ENCODE measurements around the gene NDUFV1.
"Not testable (repeated sequence)": the region's sequence is repeated elsewhere in the genome, so short reads cannot be mapped to it uniquely, and the experiment has no call there.

Gene NDUFV1

DNA sequence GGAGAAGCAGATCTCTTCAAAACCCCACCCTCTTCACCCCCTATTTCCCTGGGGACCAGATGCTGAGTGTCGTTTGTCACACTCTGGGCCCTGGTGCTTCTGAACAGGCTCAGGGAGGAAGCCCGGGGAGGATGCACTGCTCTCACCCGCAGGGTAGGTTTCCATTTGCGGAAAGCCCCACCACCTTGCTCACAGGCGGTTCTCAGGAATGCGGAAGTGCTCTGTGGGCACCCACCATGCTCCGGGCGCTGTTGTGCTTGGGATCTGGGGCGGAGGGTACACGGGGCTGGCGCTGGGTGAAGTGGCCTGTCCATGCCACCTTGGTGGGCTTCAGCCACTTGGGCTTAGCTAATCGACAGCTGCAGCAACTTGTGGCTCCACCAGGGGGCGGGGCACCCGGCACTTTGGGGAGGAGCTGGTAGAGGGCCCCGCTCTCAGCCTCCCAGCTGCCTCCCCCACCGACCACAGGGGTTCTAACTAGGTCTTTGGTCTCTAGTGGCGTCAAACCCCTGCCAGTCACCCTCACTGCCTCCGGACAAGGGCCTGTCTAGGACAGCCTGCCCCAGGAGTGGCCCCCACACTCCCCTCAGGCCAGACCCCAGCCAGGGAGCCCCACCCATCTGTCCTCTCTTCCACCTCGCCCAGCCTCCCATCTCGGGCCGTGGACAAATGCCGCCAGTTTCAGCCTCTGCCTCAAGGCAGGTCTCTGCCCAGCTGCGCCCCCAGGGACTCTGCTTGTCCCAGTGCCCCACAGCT, 7.4 kb downstream of the NDUFV1 start:
- H3K36me3 ChIP-seq (ENCODE audit: insufficient read depth, low read length), result peaks cover 25% of the 10 kb centered on the region
- H3K4me1 ChIP-seq (ENCODE audit: insufficient read depth, low read length), result peaks cover 13% of the 10 kb centered on the region
- no peaks in the 10 kb centered on the region for H3K9me3 ChIP-seq (ENCODE audit: low read length)
- peaks cover 0 to 16% of the 10 kb centered on the region in 2 donors for H3K27me3 ChIP-seq (ENCODE audit: control insufficient read depth in 1 of 2, insufficient read depth in 2 of 2, low read length in 2 of 2)
- peak overlapping the region; percentile 21 for H3K9ac ChIP-seq (ENCODE audit: low read length)
- peak overlapping the region; percentile 27 to 56 for H3K4me3 ChIP-seq (ENCODE audit: low read depth in 1 of 2, low read length in 2 of 2)
- no peak overlapping the region for H3K27ac ChIP-seq (ENCODE audit: low read depth, low read length)

DNA sequence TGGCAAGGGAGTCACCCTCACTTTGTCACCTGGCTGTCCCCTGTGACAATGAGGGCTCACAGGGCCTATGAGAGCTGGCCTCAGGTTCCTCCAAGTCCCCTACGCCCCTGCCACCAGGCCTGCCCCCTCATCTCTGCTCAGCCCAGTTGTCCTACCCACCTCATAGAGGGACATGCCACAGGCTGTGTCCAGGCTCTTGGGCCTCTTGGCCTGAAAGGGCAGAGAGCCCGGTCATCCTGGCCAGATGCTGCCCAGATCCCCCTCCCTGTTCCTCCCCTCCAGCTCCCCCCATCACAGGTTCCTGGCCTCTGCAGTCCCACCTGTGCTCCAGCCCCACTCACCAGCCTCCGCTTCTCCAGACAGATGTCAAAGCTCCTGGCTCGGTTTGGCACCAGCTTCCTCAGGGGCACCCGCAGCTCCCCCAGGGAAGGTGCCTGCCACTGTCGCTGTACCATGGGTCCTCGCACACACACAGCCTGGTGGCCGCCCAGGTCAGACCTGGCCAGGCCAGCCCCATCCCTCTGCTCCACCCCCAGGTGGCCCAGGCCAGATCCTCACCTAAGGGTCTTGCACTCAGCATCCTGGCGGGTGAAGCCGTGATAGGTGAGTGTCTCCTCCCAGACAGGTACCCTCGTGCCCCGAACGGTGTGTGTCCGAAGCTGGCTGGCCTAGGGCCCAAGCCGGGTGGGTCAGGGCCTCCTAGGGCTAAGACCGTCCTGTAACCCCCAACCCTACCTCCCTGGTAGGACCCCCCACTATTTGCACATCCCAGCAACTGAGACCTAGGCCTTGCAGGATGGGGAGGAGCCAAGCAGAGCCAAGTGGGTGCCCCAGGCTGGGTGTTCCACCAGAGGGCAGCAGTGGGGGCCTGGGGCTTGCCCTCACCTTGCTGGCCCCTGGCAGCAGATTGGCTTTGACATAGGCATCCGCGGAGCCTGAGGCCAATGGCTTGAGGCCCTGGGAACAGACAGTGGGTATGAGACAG, 8.3 kb downstream of the NDUFV1 start:
- H3K9ac ChIP-seq (ENCODE audit: low read length), result no peak overlapping the region
- H3K27ac ChIP-seq (ENCODE audit: low read depth, low read length), result no peak overlapping the region
- peaks cover 0 to 16% of the 10 kb centered on the region in 2 donors for H3K27me3 ChIP-seq (ENCODE audit: control insufficient read depth in 1 of 2, insufficient read depth in 2 of 2, low read length in 2 of 2)
- H3K36me3 ChIP-seq (ENCODE audit: insufficient read depth, low read length), result peaks cover 21% of the 10 kb centered on the region
- no peaks in the 10 kb centered on the region for H3K9me3 ChIP-seq (ENCODE audit: low read length)
- H3K4me1 ChIP-seq (ENCODE audit: insufficient read depth, low read length), result peaks cover 13% of the 10 kb centered on the region
- peak overlapping the region in 1 of 2 donors; percentile 27 for H3K4me3 ChIP-seq (ENCODE audit: low read depth in 1 of 2, low read length in 2 of 2)

DNA sequence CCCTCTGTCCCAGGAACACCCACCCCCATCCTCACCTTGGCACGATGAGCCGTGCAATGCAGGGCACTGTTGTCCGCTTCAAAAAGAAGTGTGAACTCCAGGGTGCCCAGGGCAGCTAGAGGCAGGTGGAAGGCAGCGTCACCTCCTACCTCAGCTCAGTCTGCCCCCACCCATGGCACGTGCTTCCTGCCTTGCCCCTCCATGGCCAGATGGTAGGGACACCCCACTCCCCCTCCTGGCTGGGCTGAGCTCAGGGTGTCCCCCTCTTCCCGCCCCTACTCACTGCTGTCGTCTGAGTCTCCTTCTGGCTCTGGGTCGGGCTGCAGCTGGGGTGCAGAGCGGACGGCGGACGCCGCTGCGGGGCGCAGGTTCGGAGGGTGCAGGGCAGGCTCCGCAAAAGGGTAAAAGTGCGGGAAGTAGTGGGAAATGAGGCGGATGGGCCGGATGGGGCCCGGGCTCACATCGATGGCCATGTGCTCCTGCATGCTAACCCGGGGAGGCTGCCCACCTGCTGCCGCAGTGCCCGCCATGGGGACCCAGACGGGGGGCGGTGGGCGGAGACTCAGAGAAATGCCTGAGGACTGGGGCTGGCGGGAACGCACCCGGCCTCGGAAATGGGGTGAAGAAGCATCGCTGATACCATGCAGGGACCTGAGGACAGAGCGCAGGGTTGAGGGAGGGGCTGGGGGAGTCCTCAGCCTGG, 9.1 kb downstream of the NDUFV1 start:
- H3K27ac ChIP-seq (ENCODE audit: low read depth, low read length), result no peak overlapping the region
- H3K4me1 ChIP-seq (ENCODE audit: insufficient read depth, low read length), result peaks cover 13% of the 10 kb centered on the region
- no peaks in the 10 kb centered on the region for H3K9me3 ChIP-seq (ENCODE audit: low read length)
- H3K9ac ChIP-seq (ENCODE audit: low read length), result no peak overlapping the region
- peaks cover 12% of the 10 kb centered on the region for H3K36me3 ChIP-seq (ENCODE audit: insufficient read depth, low read length)
- H3K4me3 ChIP-seq (ENCODE audit: low read depth in 1 of 2, low read length in 2 of 2), result no peak overlapping the region
- H3K27me3 ChIP-seq (ENCODE audit: control insufficient read depth in 1 of 2, insufficient read depth in 2 of 2, low read length in 2 of 2), result peaks cover 0 to 16% of the 10 kb centered on the region in 2 donors

DNA sequence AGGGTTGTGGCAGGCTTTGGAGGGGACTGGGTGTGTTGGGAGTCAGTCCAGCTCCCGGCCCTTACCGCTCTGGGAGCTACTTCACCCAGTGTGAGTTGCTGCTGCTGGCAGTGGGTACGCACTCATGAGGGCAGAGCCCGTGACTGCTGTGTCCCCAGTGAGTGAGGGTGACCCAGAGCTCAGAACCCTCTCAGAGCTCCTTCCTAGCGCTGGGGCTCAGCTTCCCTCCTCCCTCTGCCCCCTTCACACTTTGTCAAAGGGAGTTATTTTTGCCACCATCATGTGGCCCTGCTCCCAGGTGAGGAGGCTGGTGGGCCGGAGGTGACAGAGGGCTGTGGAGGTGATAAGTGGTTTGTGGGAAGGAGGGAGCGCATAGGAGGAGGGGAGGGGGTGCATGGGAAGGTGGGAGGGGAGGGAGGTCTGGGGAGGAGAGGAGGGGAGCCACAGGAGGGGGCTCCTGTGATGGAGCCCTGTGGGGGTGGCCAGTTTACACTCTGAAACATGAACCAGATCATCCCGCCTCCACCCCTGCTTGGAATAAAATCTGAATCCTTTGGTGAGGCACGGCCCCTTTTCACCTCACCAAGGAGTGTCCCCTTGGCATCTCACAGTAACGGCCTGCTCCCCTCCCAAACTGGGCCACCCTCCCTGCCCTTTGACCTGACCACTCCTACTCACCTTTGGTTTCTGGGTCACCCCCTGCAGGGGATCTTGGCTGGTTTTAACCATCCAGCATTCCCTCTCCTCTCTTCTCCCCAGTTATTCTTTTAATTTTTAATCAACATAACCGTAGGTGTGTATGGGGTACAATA, 9.9 kb downstream of the NDUFV1 start:
- H3K27ac ChIP-seq (ENCODE audit: low read depth, low read length), result no peak overlapping the region
- no peak overlapping the region for H3K9ac ChIP-seq (ENCODE audit: low read length)
- no peak overlapping the region for H3K4me3 ChIP-seq (ENCODE audit: low read depth in 1 of 2, low read length in 2 of 2)

DNA sequence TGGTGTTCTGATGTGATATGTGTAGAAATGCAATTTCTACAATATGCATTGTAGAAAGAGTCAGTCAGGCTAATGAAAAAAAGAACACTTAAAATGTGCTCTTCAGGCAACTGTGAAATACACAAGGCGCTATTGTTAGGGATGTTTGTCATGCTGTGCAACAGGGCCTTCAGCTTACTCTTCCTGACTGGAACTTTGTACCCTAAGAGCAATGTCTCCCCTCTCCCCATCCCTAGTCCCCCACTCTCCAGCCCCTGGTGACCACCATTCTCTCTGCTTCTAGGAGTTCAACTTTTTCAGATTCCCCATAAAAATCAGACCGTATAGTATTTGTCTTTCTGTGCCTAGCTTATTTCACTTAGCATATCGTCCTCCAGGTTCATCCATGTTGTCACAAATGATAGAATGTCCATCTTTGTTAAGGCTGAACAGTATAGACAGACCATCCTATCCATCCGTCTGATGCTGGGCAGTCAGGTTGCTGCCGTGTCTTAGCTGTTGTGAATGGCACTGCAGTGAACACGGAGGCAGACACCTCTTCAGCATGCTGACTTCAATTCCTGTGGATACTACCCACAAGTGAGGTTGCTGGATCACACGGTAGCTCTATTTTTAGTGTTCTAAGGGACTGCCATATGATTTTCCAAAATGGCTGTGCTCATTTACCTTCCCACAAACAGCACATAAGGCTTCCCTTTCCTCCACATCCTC, 10.7 kb downstream of the NDUFV1 start:
- no peaks in the 10 kb centered on the region for H3K9me3 ChIP-seq (ENCODE audit: low read length)

More for the DNA sequence above, 9.9 kb downstream of the NDUFV1 start:
- peaks cover 0 to 16% of the 10 kb centered on the region in 2 donors for H3K27me3 ChIP-seq (ENCODE audit: control insufficient read depth in 1 of 2, insufficient read depth in 2 of 2, low read length in 2 of 2)
- peaks cover 4% of the 10 kb centered on the region for H3K36me3 ChIP-seq (ENCODE audit: insufficient read depth, low read length)
- peaks cover 13% of the 10 kb centered on the region for H3K4me1 ChIP-seq (ENCODE audit: insufficient read depth, low read length)
- no peaks in the 10 kb centered on the region for H3K9me3 ChIP-seq (ENCODE audit: low read length)

DNA sequence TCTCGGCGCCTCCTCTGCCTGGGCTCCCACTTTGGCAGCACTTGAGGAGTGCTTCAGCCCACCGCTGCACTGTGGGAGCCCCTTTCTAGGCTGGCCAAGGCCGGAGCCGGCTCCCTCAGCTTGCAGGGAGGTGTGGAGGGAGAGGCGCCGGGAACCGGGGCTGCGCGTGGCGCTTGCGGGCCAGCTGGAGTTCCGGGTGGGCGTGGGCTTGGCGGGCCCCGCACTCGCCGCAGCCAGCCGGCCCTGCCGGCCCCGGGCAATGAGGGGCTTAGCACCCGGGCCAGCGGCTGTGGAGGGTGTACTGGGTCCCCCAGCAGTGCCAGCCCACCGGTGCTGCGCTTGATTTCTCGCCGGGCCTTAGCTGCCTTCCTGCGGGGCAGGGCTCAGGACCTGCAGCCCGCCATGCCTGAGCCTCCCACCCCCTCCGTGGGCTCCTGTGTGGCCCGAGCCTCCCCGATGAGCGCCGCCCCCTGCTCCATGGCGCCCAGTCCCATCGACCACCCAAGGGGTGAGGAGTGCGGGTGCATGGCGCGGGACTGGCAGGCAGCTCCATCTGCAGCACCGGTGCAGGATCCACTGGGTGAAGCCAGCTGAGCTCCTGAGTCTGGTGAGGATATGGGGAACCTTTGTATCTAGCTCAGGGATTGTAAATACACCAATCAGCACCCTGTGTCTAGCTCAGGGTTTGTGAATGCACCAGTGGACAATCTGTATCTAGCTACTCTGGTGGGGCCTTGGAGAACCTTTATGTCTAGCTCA, 12.3 kb downstream of the NDUFV1 start:
- not testable (repeated sequence) for H3K36me3 ChIP-seq (ENCODE audit: insufficient read depth, low read length); H3K27ac ChIP-seq (ENCODE audit: low read depth, low read length); H3K4me1 ChIP-seq (ENCODE audit: insufficient read depth, low read length); H3K4me3 ChIP-seq (ENCODE audit: low read depth in 1 of 2, low read length in 2 of 2); H3K9me3 ChIP-seq (ENCODE audit: low read length); H3K9ac ChIP-seq (ENCODE audit: low read length)
- peaks cover 0 to 16% of the 10 kb centered on the region in 2 donors for H3K27me3 ChIP-seq (ENCODE audit: control insufficient read depth in 1 of 2, insufficient read depth in 2 of 2, low read length in 2 of 2)

More for the DNA sequence above, 10.7 kb downstream of the NDUFV1 start:
- H3K4me1 ChIP-seq (ENCODE audit: insufficient read depth, low read length), result peaks cover 13% of the 10 kb centered on the region
- H3K4me3 ChIP-seq (ENCODE audit: low read depth in 1 of 2, low read length in 2 of 2), result no peak overlapping the region
- no peak overlapping the region for H3K27ac ChIP-seq (ENCODE audit: low read depth, low read length)
- no peak overlapping the region for H3K9ac ChIP-seq (ENCODE audit: low read length)
- peaks cover 0 to 16% of the 10 kb centered on the region in 2 donors for H3K27me3 ChIP-seq (ENCODE audit: control insufficient read depth in 1 of 2, insufficient read depth in 2 of 2, low read length in 2 of 2)
- H3K36me3 ChIP-seq (ENCODE audit: insufficient read depth, low read length), result peaks cover 2% of the 10 kb centered on the region

DNA sequence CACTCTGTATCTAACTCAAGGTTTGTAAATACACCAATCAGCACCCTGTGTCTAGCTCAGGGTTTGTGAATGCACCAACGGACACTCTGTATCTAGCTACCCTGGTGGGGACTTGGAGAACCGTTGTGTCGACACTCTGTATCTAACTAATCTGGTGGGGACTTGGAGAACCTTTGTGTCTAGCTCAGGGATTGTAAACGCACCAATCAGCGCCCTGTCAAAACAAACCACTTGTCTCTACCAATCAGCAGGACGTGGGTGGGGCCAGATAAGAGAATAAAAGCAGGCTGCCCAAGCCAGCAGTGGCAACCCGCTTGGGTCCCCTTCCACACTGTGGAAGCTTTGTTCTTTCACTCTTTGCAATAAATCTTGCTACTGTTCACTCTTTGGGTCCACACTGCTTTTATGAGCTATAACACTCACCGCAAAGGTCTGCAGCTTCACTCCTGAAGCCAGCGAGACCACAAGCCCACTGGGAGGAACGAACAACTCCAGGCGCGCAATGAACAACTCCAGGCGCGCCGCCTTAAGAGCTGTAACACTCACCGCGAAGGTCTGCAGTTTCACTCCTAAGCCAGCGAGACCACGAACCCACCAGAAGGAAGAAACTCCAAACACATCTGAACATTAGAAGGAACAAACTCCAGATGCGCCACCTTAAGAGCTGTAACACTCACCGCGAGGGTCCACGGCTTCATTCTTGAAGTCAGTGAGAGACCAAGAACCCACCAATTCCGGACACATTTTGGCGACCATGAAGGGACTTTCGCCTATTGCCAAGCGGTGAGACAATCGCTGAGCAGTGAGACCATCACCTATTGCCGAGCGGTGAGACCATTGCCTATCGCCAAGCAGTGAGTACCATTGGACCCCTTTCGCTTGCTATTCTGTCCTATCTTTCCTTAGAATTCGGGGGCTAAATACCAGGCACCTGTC, 13.2 kb downstream of the NDUFV1 start:
- peaks cover 0 to 10% of the 10 kb centered on the region in 2 donors for H3K27me3 ChIP-seq (ENCODE audit: control insufficient read depth in 1 of 2, insufficient read depth in 2 of 2, low read length in 2 of 2)
- not testable (repeated sequence) for H3K4me1 ChIP-seq (ENCODE audit: insufficient read depth, low read length); H3K27ac ChIP-seq (ENCODE audit: low read depth, low read length); H3K9me3 ChIP-seq (ENCODE audit: low read length); H3K4me3 ChIP-seq (ENCODE audit: low read depth in 1 of 2, low read length in 2 of 2); H3K36me3 ChIP-seq (ENCODE audit: insufficient read depth, low read length); H3K9ac ChIP-seq (ENCODE audit: low read length)

DNA sequence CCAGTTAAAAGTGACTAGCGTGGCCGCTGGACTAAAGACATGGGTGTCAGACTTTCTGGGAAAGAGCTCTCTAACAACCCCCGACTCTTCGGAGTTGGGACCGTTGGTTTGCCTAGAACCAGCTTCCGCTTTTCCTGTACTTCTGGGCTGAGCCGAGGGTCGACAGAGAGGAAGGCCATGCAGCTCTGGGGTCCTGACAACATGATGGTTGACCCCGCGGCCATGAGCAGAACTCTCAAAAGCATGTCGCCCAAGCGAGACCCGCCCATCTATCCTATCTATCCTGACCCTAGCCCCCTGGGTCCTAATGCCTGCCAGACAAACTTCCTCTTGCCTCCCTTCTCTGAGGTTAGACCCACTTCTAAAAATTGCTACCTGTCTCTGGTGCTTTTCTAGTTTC, 13.9 kb downstream of the NDUFV1 start:
- not testable (repeated sequence) for H3K4me3 ChIP-seq (ENCODE audit: low read depth in 1 of 2, low read length in 2 of 2); H3K9ac ChIP-seq (ENCODE audit: low read length); H3K27ac ChIP-seq (ENCODE audit: low read depth, low read length); H3K36me3 ChIP-seq (ENCODE audit: insufficient read depth, low read length); H3K9me3 ChIP-seq (ENCODE audit: low read length); H3K4me1 ChIP-seq (ENCODE audit: insufficient read depth, low read length); H3K27me3 ChIP-seq (ENCODE audit: control insufficient read depth in 1 of 2, insufficient read depth in 2 of 2, low read length in 2 of 2)

DNA sequence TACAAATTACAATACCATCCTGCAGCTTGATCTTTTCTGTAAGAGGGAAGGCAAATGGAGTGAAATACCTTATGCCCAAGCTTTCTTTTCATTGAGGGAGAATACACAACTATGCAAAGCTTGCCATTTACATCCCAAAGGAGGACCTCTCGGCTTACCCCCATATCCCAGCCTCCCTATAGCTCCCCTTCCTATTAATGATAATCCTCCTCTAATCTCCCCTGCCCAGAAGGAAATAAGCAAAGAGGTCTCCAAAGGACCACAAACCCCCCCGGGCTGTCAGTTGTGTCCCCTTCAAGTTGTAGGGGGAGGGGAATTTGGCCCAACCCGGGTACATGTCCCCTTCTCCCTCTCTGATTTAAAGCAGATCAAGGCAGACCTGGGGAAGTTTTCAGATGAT, 15.2 kb downstream of the NDUFV1 start:
- H3K9me3 ChIP-seq (ENCODE audit: low read length); H3K36me3 ChIP-seq (ENCODE audit: insufficient read depth, low read length); H3K27ac ChIP-seq (ENCODE audit: low read depth, low read length); H3K4me1 ChIP-seq (ENCODE audit: insufficient read depth, low read length); H3K4me3 ChIP-seq (ENCODE audit: low read depth in 1 of 2, low read length in 2 of 2); H3K9ac ChIP-seq (ENCODE audit: low read length); H3K27me3 ChIP-seq (ENCODE audit: control insufficient read depth in 1 of 2, insufficient read depth in 2 of 2, low read length in 2 of 2): not testable (repeated sequence)

Data from muscle layer of colon (tissue), 2 donors.